Activated effector memory CD4-positive, alpha-beta T cell treated with Interleukin-2 at 50 U/mL for 16 hours (primary cell): ENCODE data around the gene SIPA1L2.
"Not testable (repeated sequence)": the region's sequence is repeated elsewhere in the genome, so short reads cannot be mapped to it uniquely, and the experiment has no call there.

Experiments used
- DNase-seq: peaks from one replicate; pipeline ENCODE4 v3.0.0-alpha.2; 2020

SIPA1L2 gene

GRCh38 chr1:232614811-232615210 lies 15.1 kb downstream of the SIPA1L2 start:
- no peak for DNase-seq

GRCh38 chr1:232613752-232614381 lies 16.1 kb downstream of the SIPA1L2 start:
- DNase-seq: no peak

DNA sequence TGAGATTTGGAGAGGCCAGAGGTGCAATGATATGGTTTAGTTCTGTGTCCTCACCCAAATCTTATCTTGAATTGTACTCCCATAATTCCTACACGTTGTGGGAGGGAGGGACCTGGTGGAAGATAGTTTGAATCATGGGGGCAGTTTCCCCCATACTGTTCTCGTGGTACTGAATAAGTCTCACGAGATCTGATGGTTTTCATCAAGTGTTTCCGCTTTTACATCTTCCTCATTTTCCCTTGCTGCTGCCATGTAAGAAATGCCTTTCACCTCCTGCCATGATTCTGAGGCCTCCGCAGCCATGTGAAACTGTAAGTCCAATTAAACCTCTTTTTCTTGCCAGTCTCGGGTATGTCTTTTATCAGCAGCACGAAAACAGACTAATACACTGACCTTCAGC lies 17.1 kb downstream of the SIPA1L2 start:
- DNase-seq: not testable (repeated sequence)

- DNase-seq: no peak
These were observed 18.1 kb downstream of the SIPA1L2 start for GRCh38 chr1:232611834-232612233.

GRCh38 chr1:232610902-232611745 lies 18.8 kb downstream of the SIPA1L2 start:
- DNase-seq: not testable (repeated sequence)

- DNase-seq: no peak
These were observed 19.6 kb downstream of the SIPA1L2 start for GRCh38 chr1:232610192-232610901.

GRCh38 chr1:232608427-232608826 lies 21.5 kb downstream of the SIPA1L2 start:
- no peak for DNase-seq

DNA sequence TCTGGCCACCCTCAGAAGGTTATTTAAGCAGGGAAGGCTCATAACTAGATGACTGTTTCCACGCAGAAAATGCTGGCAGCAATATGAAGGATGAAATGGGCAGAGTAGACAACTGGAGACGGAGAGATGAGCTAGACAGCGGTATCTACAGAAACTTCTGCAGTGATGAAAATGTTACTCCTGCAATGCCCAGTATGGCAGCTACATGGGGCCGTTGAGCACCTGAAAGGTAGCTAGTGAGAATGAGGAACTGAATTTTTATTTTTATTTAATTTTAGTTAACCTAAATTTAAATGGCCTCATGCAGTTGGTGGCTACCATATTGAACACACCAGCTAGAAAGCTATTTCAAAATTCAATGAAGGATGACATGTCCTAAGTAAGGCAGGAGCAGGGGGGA lies 27.3 kb downstream of the SIPA1L2 start:
- DNase-seq: no peak

DNA sequence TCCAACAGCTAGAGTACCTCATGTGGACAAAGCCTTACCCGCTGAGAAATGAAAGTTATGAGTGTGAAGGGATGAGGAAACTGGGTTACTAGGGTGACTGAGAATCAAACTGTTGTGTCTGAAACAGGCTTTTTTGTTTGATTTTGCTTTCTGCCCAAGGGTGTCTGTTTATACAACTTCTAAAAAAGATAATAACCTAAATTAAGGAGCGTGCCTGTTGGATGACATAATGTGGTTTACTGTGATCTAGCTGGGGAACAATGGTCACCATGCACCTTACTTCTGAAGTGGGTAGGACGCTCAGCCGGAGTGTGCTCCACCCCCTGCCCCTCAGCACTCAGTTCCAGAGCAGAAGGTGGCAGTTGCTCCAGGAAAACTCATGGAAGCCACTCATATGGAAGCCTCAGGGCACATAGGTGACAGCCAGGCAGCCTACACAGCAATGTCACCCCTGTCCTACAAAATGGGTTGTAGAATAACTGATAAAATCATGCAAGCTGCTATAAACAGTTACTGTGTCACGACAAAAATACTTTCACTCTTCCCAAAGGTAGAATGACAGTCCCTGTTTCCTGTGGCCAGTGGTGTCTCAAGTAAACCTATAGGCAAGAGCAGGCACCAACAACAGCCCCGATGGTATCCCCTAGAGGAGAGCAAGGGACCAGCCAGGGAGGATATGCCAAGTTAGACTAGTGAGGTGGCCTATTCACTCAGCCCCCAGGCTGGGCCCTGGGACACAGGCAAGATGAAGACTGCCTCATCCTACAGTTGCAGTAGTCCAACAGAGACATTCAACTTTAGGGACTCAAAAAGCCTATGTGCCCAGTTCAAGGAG lies 29.3 kb downstream of the SIPA1L2 start:
- no peak for DNase-seq

DNA sequence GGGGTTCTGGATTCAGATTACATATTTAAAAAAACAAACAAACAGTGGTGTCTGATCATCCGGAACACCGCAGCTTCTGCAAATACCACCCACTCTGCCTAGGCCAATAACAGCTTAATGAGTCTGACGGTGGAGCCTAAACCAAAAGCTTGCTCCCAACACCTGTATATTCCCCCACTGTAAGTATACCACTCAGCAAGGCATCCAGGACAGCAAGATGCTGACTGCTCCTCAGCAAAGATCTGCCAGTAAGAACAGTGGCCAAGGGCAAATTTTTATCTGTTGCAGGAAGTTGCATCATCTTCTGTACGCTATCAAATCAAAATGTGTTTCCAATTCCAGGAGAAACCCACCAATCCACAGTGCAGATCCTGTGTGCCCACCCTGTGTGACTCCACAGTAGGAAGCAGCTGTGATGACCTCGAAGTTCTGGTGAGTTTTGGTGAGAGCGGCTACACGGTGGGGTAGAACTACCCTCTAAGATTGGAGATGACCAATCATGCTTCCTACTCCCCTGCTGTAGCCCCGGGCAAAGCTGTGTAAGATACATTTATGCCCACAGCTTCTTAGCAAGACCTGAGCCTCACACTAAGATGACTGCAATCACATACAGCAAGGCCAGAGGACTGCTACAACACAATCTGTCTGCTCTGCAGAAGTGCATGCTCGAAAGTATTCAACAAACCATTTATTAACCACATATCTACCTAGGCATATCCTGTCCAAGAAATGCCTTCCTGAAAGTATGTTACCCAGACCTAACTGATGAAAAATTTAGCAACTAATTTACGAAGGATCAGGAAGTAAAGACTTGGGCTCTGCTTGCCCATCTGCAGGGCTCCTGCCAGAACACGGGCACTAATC lies 30.5 kb downstream of the SIPA1L2 start:
- no peak for DNase-seq

DNA sequence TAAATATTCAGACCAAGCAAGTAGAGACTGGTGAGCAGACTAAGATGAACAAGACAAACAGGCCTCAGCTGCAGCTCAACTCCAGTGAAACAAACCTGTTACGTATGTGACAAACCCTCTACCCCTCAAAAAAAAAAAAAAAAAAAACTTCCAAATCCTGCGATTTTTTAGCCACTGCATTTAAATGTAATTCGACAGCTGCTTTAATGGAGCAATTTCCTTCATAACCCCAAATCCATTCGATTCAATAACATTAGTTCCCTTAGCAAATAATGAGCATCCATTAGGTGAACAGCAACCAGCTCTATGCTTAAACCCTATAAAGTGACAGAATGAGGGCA lies 31.1 kb downstream of the SIPA1L2 start:
- no peak for DNase-seq

GRCh38 chr1:232598133-232598532 lies 31.8 kb downstream of the SIPA1L2 start:
- DNase-seq: no peak

- no peak for DNase-seq
These were observed 32.2 kb downstream of the SIPA1L2 start for GRCh38 chr1:232597721-232598120.

GRCh38 chr1:232596666-232597303 lies 33.1 kb downstream of the SIPA1L2 start:
- DNase-seq: no peak

- no peak for DNase-seq
These were observed 34.9 kb downstream of the SIPA1L2 start for GRCh38 chr1:232594768-232595698.

- DNase-seq: no peak
These were observed 36.0 kb downstream of the SIPA1L2 start for GRCh38 chr1:232593717-232594502.

DNA sequence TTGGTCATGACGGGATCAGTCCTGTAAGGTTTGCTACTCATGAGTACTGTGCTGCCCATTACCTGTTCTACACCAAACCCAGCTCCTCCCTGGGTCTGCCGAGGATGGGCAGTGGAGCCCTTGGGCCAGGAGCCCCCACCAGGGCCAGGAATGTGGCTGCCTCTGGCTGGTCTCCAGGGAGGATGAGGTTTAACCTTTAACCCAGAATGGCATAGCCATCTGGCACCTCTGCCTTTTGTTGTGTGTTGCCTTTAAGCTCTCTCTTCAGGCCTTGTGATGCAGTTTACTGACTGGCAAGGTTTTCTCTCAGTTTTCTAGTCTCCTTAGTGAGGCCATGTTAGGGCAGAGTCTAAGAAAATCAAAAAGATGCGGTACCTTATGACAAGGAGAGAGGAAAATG lies 38.6 kb downstream of the SIPA1L2 start:
- DNase-seq: no peak

- no peak for DNase-seq
These were observed 39.2 kb downstream of the SIPA1L2 start for GRCh38 chr1:232590744-232591082.
